Measurements from ENCODE around the gene IL32. TPM values are rescaled to one million over a fixed set of nuclear protein-coding genes. Genes with fewer than 3 reads are reported as not detected.

The IL32 gene
- total and polyA plus RNA-seq, 9 of the 15 experiments (the other 6 are each of a cell fraction or from before 2014, with no cell fraction given), result 0.21 to 2.2 (median 0.37) TPM; not detected in 3

DNA sequence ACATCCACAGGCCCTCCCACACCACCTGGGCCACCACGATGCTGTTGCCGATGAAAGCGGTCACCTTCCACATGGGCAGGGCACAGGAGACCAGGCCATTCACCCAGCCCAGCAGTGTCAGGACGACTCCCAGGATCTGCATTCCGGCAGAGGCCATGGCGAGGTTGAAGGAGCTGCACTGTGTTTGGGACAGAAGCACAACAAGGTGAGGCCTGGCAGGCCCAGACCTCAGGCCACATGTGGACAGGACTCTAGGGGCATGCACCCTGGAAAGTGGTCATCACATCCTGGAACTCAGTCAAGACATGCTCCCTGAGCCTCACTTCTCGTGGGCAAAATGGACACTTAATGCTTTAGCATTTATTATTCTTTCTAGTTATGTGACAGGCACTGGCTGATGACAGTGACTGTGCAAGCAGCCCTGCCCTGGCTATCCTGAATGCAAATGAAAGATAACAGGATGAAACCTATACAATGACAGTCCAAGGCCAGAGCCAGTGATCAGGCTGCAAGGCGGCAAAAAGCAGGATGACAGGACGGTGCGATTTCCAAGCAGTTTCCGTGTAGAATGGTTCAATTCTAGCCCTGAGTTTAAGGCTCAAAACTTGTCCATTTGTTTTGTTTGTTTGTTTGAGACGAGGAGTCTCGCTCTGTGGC is 49.4 kb upstream of the IL32 start (continued):
- TF ChIP-seq, protein P1, sequence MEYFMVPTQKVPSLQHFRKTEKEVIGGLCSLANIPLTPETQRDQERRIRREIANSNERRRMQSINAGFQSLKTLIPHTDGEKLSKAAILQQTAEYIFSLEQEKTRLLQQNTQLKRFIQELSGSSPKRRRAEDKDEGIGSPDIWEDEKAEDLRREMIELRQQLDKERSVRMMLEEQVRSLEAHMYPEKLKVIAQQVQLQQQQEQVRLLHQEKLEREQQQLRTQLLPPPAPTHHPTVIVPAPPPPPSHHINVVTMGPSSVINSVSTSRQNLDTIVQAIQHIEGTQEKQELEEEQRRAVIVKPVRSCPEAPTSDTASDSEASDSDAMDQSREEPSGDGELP (CRISPR knock-in tag; IDR thresholded peaks at IDR 0.05; ENCODE audit: borderline replicate concordance), result no peak
- peak in 1 of 2 experiments; percentile 41; a peak in 1 of 4 replicates for TF ChIP-seq RCOR1 (IDR thresholded peaks at IDR 0.05; ENCODE audit: borderline replicate concordance in 1 of 2, low read depth in 2 of 2, low read length in 2 of 2)
- TF ChIP-seq HLTF (IDR thresholded peaks at IDR 0.05), result no peak
- no peak for TF ChIP-seq HDAC6 (IDR thresholded peaks at IDR 0.05; ENCODE audit: low read depth, low read length)
- TF ChIP-seq CBX1 (IDR thresholded peaks at IDR 0.05; ENCODE audit: low read depth), result no peak
- TF ChIP-seq C11orf30 (IDR thresholded peaks at IDR 0.05; ENCODE audit: low read depth), result 0 out of 2 replicates have a peak, but pooled peaks have one; percentile 17
- TF ChIP-seq SOX6 (IDR thresholded peaks at IDR 0.05), result peak; percentile 49; the same call in 1 of the 2 replicates
- peak; percentile 46; the same call in 1 of the 2 replicates for TF ChIP-seq NFE2 (IDR thresholded peaks at IDR 0.05; ENCODE audit: low read depth)
- no peak for TF ChIP-seq BRF1 (IDR thresholded peaks at IDR 0.05; ENCODE audit: borderline replicate concordance, extremely low read depth, insufficient read length)
- TF ChIP-seq DNMT1 (IDR thresholded peaks at IDR 0.05), result no peak
- TF ChIP-seq, protein P2, sequence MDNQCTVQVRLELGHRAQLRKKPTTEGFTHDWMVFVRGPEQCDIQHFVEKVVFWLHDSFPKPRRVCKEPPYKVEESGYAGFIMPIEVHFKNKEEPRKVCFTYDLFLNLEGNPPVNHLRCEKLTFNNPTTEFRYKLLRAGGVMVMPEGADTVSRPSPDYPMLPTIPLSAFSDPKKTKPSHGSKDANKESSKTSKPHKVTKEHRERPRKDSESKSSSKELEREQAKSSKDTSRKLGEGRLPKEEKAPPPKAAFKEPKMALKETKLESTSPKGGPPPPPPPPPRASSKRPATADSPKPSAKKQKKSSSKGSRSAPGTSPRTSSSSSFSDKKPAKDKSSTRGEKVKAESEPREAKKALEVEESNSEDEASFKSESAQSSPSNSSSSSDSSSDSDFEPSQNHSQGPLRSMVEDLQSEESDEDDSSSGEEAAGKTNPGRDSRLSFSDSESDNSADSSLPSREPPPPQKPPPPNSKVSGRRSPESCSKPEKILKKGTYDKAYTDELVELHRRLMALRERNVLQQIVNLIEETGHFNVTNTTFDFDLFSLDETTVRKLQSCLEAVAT (IDR thresholded peaks at IDR 0.05), result no peak
- TF ChIP-seq ATF1 (CRISPR knock-in tag; IDR thresholded peaks at IDR 0.05), result no peak
- TF ChIP-seq ATF1 (tag; IDR thresholded peaks at IDR 0.05), result 0 out of 2 replicates have a peak, but pooled peaks have one; percentile 10
- TF ChIP-seq TAF1 (IDR thresholded peaks at IDR 0.05; ENCODE audit: control insufficient read depth, extremely low read depth, insufficient read depth, low read length, severe bottlenecking), result no peak
- TF ChIP-seq TAL1 (IDR thresholded peaks at IDR 0.05), result peak; percentile 18; the same call in 1 of the 2 replicates
- TF ChIP-seq CREB1 (IDR thresholded peaks at IDR 0.05), result no peak
- no peak for TF ChIP-seq CREB1 (CRISPR knock-in tag; IDR thresholded peaks at IDR 0.05)
- TF ChIP-seq SPI1 (IDR thresholded peaks at IDR 0.05; ENCODE audit: borderline replicate concordance, low read depth, low read length), result no peak
- TF ChIP-seq PHF8 (IDR thresholded peaks at IDR 0.05; ENCODE audit: borderline replicate concordance, low read length), result no peak
- TF ChIP-seq, protein P3, sequence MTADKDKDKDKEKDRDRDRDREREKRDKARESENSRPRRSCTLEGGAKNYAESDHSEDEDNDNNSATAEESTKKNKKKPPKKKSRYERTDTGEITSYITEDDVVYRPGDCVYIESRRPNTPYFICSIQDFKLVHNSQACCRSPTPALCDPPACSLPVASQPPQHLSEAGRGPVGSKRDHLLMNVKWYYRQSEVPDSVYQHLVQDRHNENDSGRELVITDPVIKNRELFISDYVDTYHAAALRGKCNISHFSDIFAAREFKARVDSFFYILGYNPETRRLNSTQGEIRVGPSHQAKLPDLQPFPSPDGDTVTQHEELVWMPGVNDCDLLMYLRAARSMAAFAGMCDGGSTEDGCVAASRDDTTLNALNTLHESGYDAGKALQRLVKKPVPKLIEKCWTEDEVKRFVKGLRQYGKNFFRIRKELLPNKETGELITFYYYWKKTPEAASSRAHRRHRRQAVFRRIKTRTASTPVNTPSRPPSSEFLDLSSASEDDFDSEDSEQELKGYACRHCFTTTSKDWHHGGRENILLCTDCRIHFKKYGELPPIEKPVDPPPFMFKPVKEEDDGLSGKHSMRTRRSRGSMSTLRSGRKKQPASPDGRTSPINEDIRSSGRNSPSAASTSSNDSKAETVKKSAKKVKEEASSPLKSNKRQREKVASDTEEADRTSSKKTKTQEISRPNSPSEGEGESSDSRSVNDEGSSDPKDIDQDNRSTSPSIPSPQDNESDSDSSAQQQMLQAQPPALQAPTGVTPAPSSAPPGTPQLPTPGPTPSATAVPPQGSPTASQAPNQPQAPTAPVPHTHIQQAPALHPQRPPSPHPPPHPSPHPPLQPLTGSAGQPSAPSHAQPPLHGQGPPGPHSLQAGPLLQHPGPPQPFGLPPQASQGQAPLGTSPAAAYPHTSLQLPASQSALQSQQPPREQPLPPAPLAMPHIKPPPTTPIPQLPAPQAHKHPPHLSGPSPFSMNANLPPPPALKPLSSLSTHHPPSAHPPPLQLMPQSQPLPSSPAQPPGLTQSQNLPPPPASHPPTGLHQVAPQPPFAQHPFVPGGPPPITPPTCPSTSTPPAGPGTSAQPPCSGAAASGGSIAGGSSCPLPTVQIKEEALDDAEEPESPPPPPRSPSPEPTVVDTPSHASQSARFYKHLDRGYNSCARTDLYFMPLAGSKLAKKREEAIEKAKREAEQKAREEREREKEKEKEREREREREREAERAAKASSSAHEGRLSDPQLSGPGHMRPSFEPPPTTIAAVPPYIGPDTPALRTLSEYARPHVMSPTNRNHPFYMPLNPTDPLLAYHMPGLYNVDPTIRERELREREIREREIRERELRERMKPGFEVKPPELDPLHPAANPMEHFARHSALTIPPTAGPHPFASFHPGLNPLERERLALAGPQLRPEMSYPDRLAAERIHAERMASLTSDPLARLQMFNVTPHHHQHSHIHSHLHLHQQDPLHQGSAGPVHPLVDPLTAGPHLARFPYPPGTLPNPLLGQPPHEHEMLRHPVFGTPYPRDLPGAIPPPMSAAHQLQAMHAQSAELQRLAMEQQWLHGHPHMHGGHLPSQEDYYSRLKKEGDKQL (CRISPR knock-in tag; IDR thresholded peaks at IDR 0.05; ENCODE audit: borderline replicate concordance), result no peak
- TF ChIP-seq ZNF77 (CRISPR knock-in tag; IDR thresholded peaks at IDR 0.05), result no peak
- TF ChIP-seq SNIP1 (IDR thresholded peaks at IDR 0.05; ENCODE audit: low read depth), result no peak
- no peak for TF ChIP-seq ILF3 (IDR thresholded peaks at IDR 0.05; ENCODE audit: borderline replicate concordance)
